ENCODE results near the gene CAND2. TPM values are rescaled to one million over a fixed set of nuclear protein-coding genes. Genes with fewer than 3 reads are reported as not detected.

Gene CAND2
- total and polyA plus RNA-seq, 9 of the 15 experiments (the other 6 are each of a cell fraction or from before 2014, with no cell fraction given) = 0.91 to 14.9 (median 4.3) TPM

- TF ChIP-seq TBL1XR1 (IDR thresholded peaks at IDR 0.05; ENCODE audit: low read length in 2 of 2) = peak in 1 of 2 experiments; percentile 8; a peak in 1 of 4 replicates
- TF ChIP-seq ZNF592 (IDR thresholded peaks at IDR 0.05) = no peak
- TF ChIP-seq KHSRP (IDR thresholded peaks at IDR 0.05) = no peak
- peak; percentile 95 for TF ChIP-seq HMGXB4 (CRISPR knock-in tag; IDR thresholded peaks at IDR 0.05)
- no peak for TF ChIP-seq HNRNPL (IDR thresholded peaks at IDR 0.05; ENCODE audit: low read depth, low read length)
- no peak for TF ChIP-seq FUS (optimal IDR thresholded peaks at IDR 0.05; ENCODE audit: low read depth, low read length)
- TF ChIP-seq ARHGAP35 (IDR thresholded peaks at IDR 0.05; ENCODE audit: partially characterized antibody) = no peak
- TF ChIP-seq ZNF23 (CRISPR knock-in tag; IDR thresholded peaks at IDR 0.05) = 0 out of 2 replicates have a peak, but pooled peaks have one; percentile 9
- peak; percentile 77; the same call in 1 of the 2 replicates for TF ChIP-seq GATAD2B (IDR thresholded peaks at IDR 0.05; ENCODE audit: borderline replicate concordance)
- no peak; the same call in 1 of the 2 replicates for TF ChIP-seq XRCC3 (IDR thresholded peaks at IDR 0.05)
- no peak for TF ChIP-seq HMBOX1 (IDR thresholded peaks at IDR 0.05)
- TF ChIP-seq ZNF511 (CRISPR knock-in tag; IDR thresholded peaks at IDR 0.05) = peak; percentile 87
- TF ChIP-seq MLLT1 (IDR thresholded peaks at IDR 0.05) = peak in 1 of 2 experiments; percentile 73; a peak in 2 of 4 replicates
- no peak for TF ChIP-seq TAF15 (IDR thresholded peaks at IDR 0.05; ENCODE audit: low read depth, low read length)
- TF ChIP-seq WHSC1 (IDR thresholded peaks at IDR 0.05; ENCODE audit: low read length) = no peak
- no peak for TF ChIP-seq DPF2 (IDR thresholded peaks at IDR 0.05)
Measured at GRCh38 chr3:12841149-12841969, 44.9 kb downstream of the CAND2 start, which contains the start of gene RPL32 (continued).

All from K562 (cell line).